CD4-positive, alpha-beta T cell (primary cell): Measurements from ENCODE around the gene SEMA4D. TPM values are rescaled to one million over a fixed set of nuclear protein-coding genes. Genes with fewer than 3 reads are reported as not detected.

Experiments
- ATAC-seq: fragments of 200-7000 bp; cut with Tn5 transposase; one replicate; pipeline ENCODE4 v1.10.0; 2022; ENCODE audit warnings: mild to moderate bottlenecking; ENCODE audit not compliant: poor library complexity
- CTCF ChIA-PET: fragments of 350-600 bp; sonication (Branson Sonifier 250); formaldehyde crosslinking; loops from one replicate; lab custom pipeline; 2021; ENCODE audit warnings: antibody characterized with exemption, inconsistent platforms; lab: Charles Lee
- POLR2A ChIA-PET: fragments of 350-600 bp; sonication (Branson Sonifier 250); formaldehyde crosslinking; loops from one replicate; lab custom pipeline; 2021; ENCODE audit warnings: antibody characterized with exemption, inconsistent platforms; lab: Charles Lee
- DNase-seq, 14 experiments: peaks; one replicate each; pipeline ENCODE4 v3.0.0-alpha.2; 2013 to 2020; ENCODE audit warnings: mixed read lengths in 2 of 14
- H3K27ac ChIP-seq, 2 donors: one replicate each; pipeline versions ENCODE4 v1.5.1 to v1.7.0; 2013; ENCODE audit warnings: low read length in 2 of 2, low read depth in 1 of 2, mild to moderate bottlenecking in 1 of 2
- H3K27me3 ChIP-seq, 2 experiments: 1 replicate in 1 of 2; 2 replicates in 1 of 2; pipeline versions ENCODE4 v1.6.1 to v1.7.0; 2013; ENCODE audit warnings: low read length in 2 of 2, control low read depth in 1 of 2, mild to moderate bottlenecking in 1 of 2, moderate library complexity in 1 of 2; ENCODE audit not compliant: insufficient read depth in 2 of 2, control insufficient read depth in 1 of 2
- H3K36me3 ChIP-seq: one replicate; pipeline ENCODE4 v1.6.1; 2013; ENCODE audit warnings: low read length, control low read depth; ENCODE audit not compliant: insufficient read depth
- H3K4me1 ChIP-seq: one replicate; pipeline ENCODE4 v1.6.1; 2013; ENCODE audit warnings: low read length, control low read depth; ENCODE audit not compliant: insufficient read depth
- H3K4me3 ChIP-seq: one replicate; pipeline ENCODE4 v1.5.1; 2013; ENCODE audit warnings: mild to moderate bottlenecking, low read length, moderate library complexity
- H3K9me3 ChIP-seq, 2 experiments: 1 replicate in 1 of 2; 2 replicates in 1 of 2; pipeline versions ENCODE4 v1.6.1 to v1.7.0; 2013; ENCODE audit warnings: low read length in 2 of 2, mild to moderate bottlenecking in 2 of 2, control low read depth in 1 of 2, moderate library complexity in 1 of 2; ENCODE audit not compliant: control insufficient read depth in 1 of 2, insufficient read depth in 1 of 2
- H3K27ac Mint-ChIP-seq: one replicate; pipeline ENCODE4 v1.8.0; 2020; ENCODE audit warnings: mixed read lengths
- H3K27me3 Mint-ChIP-seq: one replicate; pipeline ENCODE4 v1.8.0; 2021; ENCODE audit warnings: mixed read lengths
- H3K36me3 Mint-ChIP-seq: one replicate; pipeline ENCODE4 v1.8.0; 2021; ENCODE audit warnings: low read depth, mixed read lengths
- H3K4me1 Mint-ChIP-seq: one replicate; pipeline ENCODE4 v1.8.0; 2021; ENCODE audit warnings: low read depth, mixed read lengths
- H3K4me3 Mint-ChIP-seq: one replicate; pipeline ENCODE4 v1.8.0; 2020; ENCODE audit warnings: mild to moderate bottlenecking, mixed read lengths
- H3K9me3 Mint-ChIP-seq: one replicate; pipeline ENCODE4 v1.8.0; 2020; ENCODE audit warnings: mixed read lengths
- CTCF ChIP-seq: fragments of 200-600 bp; IDR thresholded peaks from one replicate; pipeline ENCODE4 v1.8.0; 2022; ENCODE audit warnings: antibody characterized with exemption, mild to moderate bottlenecking
- intact Hi-C, 2 experiments: fragments of 100-400 bp; cut with DNase I in 1 of 2; cut with micrococcal nuclease in 1 of 2; formaldehyde crosslinking; loops; one replicate each; pipeline versions ENCODE4 v1.15.1 to v1.9.0; 2023 to 2025; cut with DNase I, micrococcal nuclease
- total RNA-seq, 174 experiments: library from RNA in 2 of 174; stranded (reverse) in 2 of 174; gene quantifications; one replicate each; pipeline ENCODE4 v1.2.3 and lab custom pipeline; 2021 to 2026

SEMA4D gene
- total RNA-seq, 2 experiments from 2014 or later = 399 to 430 TPM

GRCh38 chr9:89367726-89368437, 130.0 kb downstream of the SEMA4D start:
- ChIA-PET POLR2A (no interaction called here), CTCF (no interaction called here)
- Histone ChIP-seq H3K9me3 (peaks cover 0 to 6% of the 10 kb centered on the region in 2 experiments), H3K4me1 (peaks cover 18% of the 10 kb centered on the region), H3K36me3 (peaks cover 13% of the 10 kb centered on the region), H3K4me3 (no peak overlapping the region), H3K27ac (peak overlapping the region in 1 of 2 donors; percentile 18), H3K27me3 (no peaks in the 10 kb centered on the region)
- H3K27ac Mint-ChIP-seq = no peak overlapping the region
- peaks cover 7% of the 10 kb centered on the region for H3K36me3 Mint-ChIP-seq
- peaks cover 12% of the 10 kb centered on the region for H3K4me1 Mint-ChIP-seq
- no peaks in the 10 kb centered on the region for H3K9me3 Mint-ChIP-seq
- H3K4me3 Mint-ChIP-seq = no peak overlapping the region
- no peak for TF ChIP-seq CTCF
- H3K27me3 Mint-ChIP-seq = no peaks in the 10 kb centered on the region
- ATAC-seq (no peak), DNase-seq (no peak)
- intact Hi-C loops = no loop called here

- TF ChIP-seq CTCF = no peak
- DNase-seq (no peak), ATAC-seq (no peak)
- ChIA-PET CTCF (no interaction called here), POLR2A (no interaction called here)
- Histone ChIP-seq H3K36me3 (peaks cover 19% of the 10 kb centered on the region), H3K9me3 (peaks cover 0 to 6% of the 10 kb centered on the region in 2 experiments), H3K4me3 (no peak overlapping the region), H3K27me3 (no peaks in the 10 kb centered on the region), H3K4me1 (peaks cover 18% of the 10 kb centered on the region), H3K27ac (no peak overlapping the region)
- no peak overlapping the region for H3K27ac Mint-ChIP-seq
- no peaks in the 10 kb centered on the region for H3K27me3 Mint-ChIP-seq
- H3K4me3 Mint-ChIP-seq = no peak overlapping the region
- intact Hi-C loops = no loop called here
- H3K9me3 Mint-ChIP-seq = no peaks in the 10 kb centered on the region
- H3K36me3 Mint-ChIP-seq = peaks cover 9% of the 10 kb centered on the region
- H3K4me1 Mint-ChIP-seq = peaks cover 12% of the 10 kb centered on the region
These were observed 130.6 kb downstream of the SEMA4D start for GRCh38 chr9:89367281-89367680.

GRCh38 chr9:89366711-89367110, 131.2 kb downstream of the SEMA4D start:
- CTCF ChIA-PET = no interaction called here
- peaks cover 14% of the 10 kb centered on the region for H3K4me1 ChIP-seq
- H3K36me3 ChIP-seq = peaks cover 24% of the 10 kb centered on the region
- DNase-seq (peak in 1 of 14 experiments; percentile 19), ATAC-seq (no peak)
- no peaks in the 10 kb centered on the region for H3K27me3 Mint-ChIP-seq
- peaks cover 0 to 4% of the 10 kb centered on the region in 2 experiments for H3K9me3 ChIP-seq
- H3K27me3 ChIP-seq = no peaks in the 10 kb centered on the region
- TF ChIP-seq CTCF = no peak
- POLR2A ChIA-PET = interaction anchor here (1.0 kb wide), 1 partner anchor 56 kb away, joined by 5 read pairs; the partner anchor contains the start of gene CKS2
- no peak overlapping the region for H3K4me3 Mint-ChIP-seq
- peaks cover 14% of the 10 kb centered on the region for H3K36me3 Mint-ChIP-seq
- peak overlapping the region; percentile 61 for H3K27ac Mint-ChIP-seq
- no peaks in the 10 kb centered on the region for H3K9me3 Mint-ChIP-seq
- no peak overlapping the region for H3K4me3 ChIP-seq
- intact Hi-C loops = no loop called here
- H3K27ac ChIP-seq = no peak overlapping the region
- peaks cover 12% of the 10 kb centered on the region for H3K4me1 Mint-ChIP-seq
